T-cell (primary cell): Measurements from ENCODE around the gene SESTD1. TPM values are rescaled to one million over a fixed set of nuclear protein-coding genes. Genes with fewer than 3 reads are reported as not detected.

Experiments used
- ATAC-seq, 4 experiments: fragments of 200-7000 bp in 3 of 4; fragments of 150-1000 bp in 1 of 4; cut with Tn5 transposase; replicated peaks in 1 of 4; 1 replicate in 3 of 4; 2 replicates in 1 of 4; pipeline ENCODE4 v1.10.0; 2021; ENCODE audit warnings: moderate library complexity in 3 of 4, mild to moderate bottlenecking in 2 of 4, moderate number of reproducible peaks in 1 of 4
- CTCF ChIA-PET, 2 donors: fragments of 300-600 bp; sonication (Branson Sonifier 250); formaldehyde crosslinking; loops; one replicate each; lab custom pipeline; 2022; ENCODE audit warnings: antibody characterized with exemption in 2 of 2; lab: Charles Lee
- POLR2A ChIA-PET, 2 donors: fragments of 300-600 bp; sonication (Branson Sonifier 250); formaldehyde crosslinking; loops; one replicate each; lab custom pipeline; 2022; ENCODE audit warnings: antibody characterized with exemption in 2 of 2; lab: Charles Lee
- DNase-seq, 35 experiments: peaks; one replicate each; pipeline versions ENCODE4 v3.0.0 to v3.0.0-alpha.2; 2013 to 2023
- H3K27ac ChIP-seq: one replicate; pipeline ENCODE4 v1.5.1; 2013; ENCODE audit warnings: low read length
- H3K27me3 ChIP-seq, 2 experiments: replicated peaks in 1 of 2; 1 replicate in 1 of 2; 2 replicates in 1 of 2; pipeline versions ENCODE4 v1.6.1 to v1.7.0; 2013; ENCODE audit warnings: low read length in 1 of 2, mixed read lengths in 1 of 2; ENCODE audit not compliant: control insufficient read depth in 2 of 2, insufficient read depth in 2 of 2; ENCODE audit errors: extremely low read depth in 1 of 2
- H3K36me3 ChIP-seq, 2 donors: 1 replicate in 1 of 2; 2 replicates in 1 of 2; pipeline versions ENCODE4 v1.6.1 to v1.7.0; 2013; ENCODE audit warnings: low read length in 1 of 2; ENCODE audit not compliant: control insufficient read depth in 2 of 2, insufficient read depth in 1 of 2; ENCODE audit errors: extremely low read depth in 1 of 2
- H3K4me1 ChIP-seq, 2 experiments: 1 replicate in 1 of 2; 2 replicates in 1 of 2; pipeline versions ENCODE4 v1.6.1 to v1.7.0; 2013; ENCODE audit warnings: low read length in 2 of 2, mixed read lengths in 1 of 2; ENCODE audit not compliant: insufficient read depth in 2 of 2, control insufficient read depth in 1 of 2; ENCODE audit errors: extremely low read depth in 1 of 2
- H3K4me3 ChIP-seq, 2 donors: 1 replicate in 1 of 2; 2 replicates in 1 of 2; pipeline versions ENCODE4 v1.5.1 to v1.7.0; 2013; ENCODE audit warnings: mild to moderate bottlenecking in 2 of 2, low read length in 1 of 2, moderate library complexity in 1 of 2; ENCODE audit not compliant: control insufficient read depth in 1 of 2; ENCODE audit errors: extremely low read depth in 1 of 2
- H3K9me3 ChIP-seq: 2 replicates; pipeline ENCODE4 v1.7.0; 2013
- H3K27ac Mint-ChIP-seq, 2 donors: one replicate each; pipeline ENCODE4 v1.8.0; 2020 to 2021; ENCODE audit warnings: mild to moderate bottlenecking in 2 of 2, mixed read lengths in 2 of 2
- H3K27me3 Mint-ChIP-seq, 2 donors: one replicate each; pipeline ENCODE4 v1.8.0; 2021 to 2022; ENCODE audit warnings: mixed read lengths in 2 of 2
- H3K36me3 Mint-ChIP-seq: one replicate; pipeline ENCODE4 v1.8.0; 2021; ENCODE audit warnings: mixed read lengths
- H3K4me1 Mint-ChIP-seq, 3 donors: one replicate each; pipeline ENCODE4 v1.8.0; 2020 to 2022; ENCODE audit warnings: mixed read lengths in 3 of 3, mild to moderate bottlenecking in 1 of 3
- H3K4me3 Mint-ChIP-seq, 3 donors: one replicate each; pipeline ENCODE4 v1.8.0; 2020 to 2022; ENCODE audit warnings: mild to moderate bottlenecking in 3 of 3, mixed read lengths in 3 of 3, moderate library complexity in 3 of 3
- H3K9me3 Mint-ChIP-seq, 3 donors: one replicate each; pipeline ENCODE4 v1.8.0; 2020 to 2022; ENCODE audit warnings: mixed read lengths in 3 of 3
- WGBS: methylation state at CpG from one replicate; pipeline ENCODE4 v1.1.5; 2013; ENCODE audit warnings: missing lambda C conversion rate; ENCODE audit not compliant: insufficient coverage; 5-methylcytosine and 5-hydroxymethylcytosine counted together
- total RNA-seq, 35 experiments: library from RNA in 6 of 35; stranded (reverse) in 6 of 35; fragments of 120-200 nt in 1 of 35; gene quantifications; one replicate each; pipeline versions ENCODE4 v1.2.1 to v1.2.4 and lab custom pipeline; 2013 to 2026

Gene SESTD1
- total RNA-seq, 5 donors from 2014 or later (not counting 1 experiment from before 2014, with no cell fraction given): 4.8 to 13.7 (median 5.5) TPM

DNA sequence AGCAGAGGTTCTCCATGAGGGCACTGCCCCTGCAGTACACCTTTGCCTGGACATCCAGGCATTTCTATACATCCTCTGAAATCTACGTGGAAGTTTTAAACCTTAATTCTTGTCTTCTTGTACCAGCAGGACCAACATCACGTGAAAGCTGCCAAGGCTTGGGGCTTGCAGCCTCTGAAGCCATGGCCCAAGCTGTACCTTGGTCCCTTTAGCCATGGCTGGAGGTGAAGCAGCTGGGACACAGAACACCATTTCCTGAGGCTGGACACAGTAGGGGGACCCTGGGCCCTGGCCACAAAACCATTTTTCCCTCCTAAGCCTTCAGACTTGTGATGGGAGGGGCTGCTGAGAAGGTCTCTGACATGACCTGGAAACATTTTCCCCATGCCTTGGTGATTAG, 181.9 kb downstream of the SESTD1 start:
- peaks cover 0 to 6% (median 3%) of the 10 kb centered on the region in 3 donors for H3K4me1 Mint-ChIP-seq
- ATAC-seq: no peak
- WGBS: 71% methylated on average over 2 of the region's 2 CpGs
- no peaks in the 10 kb centered on the region for H3K4me1 ChIP-seq
- no peak overlapping the region for H3K27ac ChIP-seq
- ChIA-PET CTCF (no interaction called here), POLR2A (no interaction called here)
- no peak overlapping the region for H3K27ac Mint-ChIP-seq
- no peak for DNase-seq
- no peak overlapping the region for H3K4me3 Mint-ChIP-seq
- no peak overlapping the region for H3K4me3 ChIP-seq
- no peaks in the 10 kb centered on the region for H3K9me3 ChIP-seq
- H3K36me3 ChIP-seq: no peaks in the 10 kb centered on the region
- peaks cover 3 to 19% (median 13%) of the 10 kb centered on the region in 3 donors for H3K9me3 Mint-ChIP-seq
- H3K27me3 ChIP-seq: no peaks in the 10 kb centered on the region
- H3K27me3 Mint-ChIP-seq: no peaks in the 10 kb centered on the region
- peaks cover 6% of the 10 kb centered on the region for H3K36me3 Mint-ChIP-seq

- Histone ChIP-seq H3K27me3 (no peaks in the 10 kb centered on the region), H3K4me1 (no peaks in the 10 kb centered on the region), H3K9me3 (no peaks in the 10 kb centered on the region), H3K36me3 (no peaks in the 10 kb centered on the region), H3K4me3 (no peak overlapping the region), H3K27ac (no peak overlapping the region)
- Mint-ChIP-seq H3K9me3 (peaks cover 8 to 25% (median 13%) of the 10 kb centered on the region in 3 donors), H3K27ac (no peak overlapping the region), H3K4me1 (peaks cover 0 to 6% (median 3%) of the 10 kb centered on the region in 3 donors), H3K36me3 (peaks cover 11% of the 10 kb centered on the region), H3K4me3 (no peak overlapping the region), H3K27me3 (no peaks in the 10 kb centered on the region)
- DNase-seq: no peak
- no peak for ATAC-seq
- ChIA-PET CTCF (no interaction called here), POLR2A (no interaction called here)
Measured at GRCh38 chr2:179081954-179082353, 182.7 kb downstream of the SESTD1 start.

DNA sequence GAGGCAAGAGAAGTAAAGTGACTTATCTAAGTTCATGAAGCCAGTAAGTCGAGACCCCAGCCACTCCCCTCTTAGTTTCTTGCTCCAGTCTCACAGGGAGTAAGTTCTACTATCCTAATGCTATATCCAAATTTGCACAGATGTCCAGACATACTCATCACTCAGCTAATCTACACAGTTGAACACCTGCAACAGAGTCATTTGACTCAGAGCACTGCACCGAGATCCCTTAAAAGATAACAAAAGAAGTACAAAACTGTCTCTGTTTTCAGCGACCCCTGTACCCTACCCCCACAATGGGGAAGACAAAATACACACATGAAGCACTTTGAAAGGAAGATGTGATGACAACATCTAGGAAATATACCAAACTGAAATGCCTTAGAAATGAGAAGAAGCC, 192.1 kb downstream of the SESTD1 start:
- H3K27ac ChIP-seq: no peak overlapping the region
- CTCF ChIA-PET: no interaction called here

GRCh38 chr2:179071810-179072355, 192.7 kb downstream of the SESTD1 start:
- Histone ChIP-seq H3K9me3 (no peaks in the 10 kb centered on the region), H3K27me3 (no peaks in the 10 kb centered on the region), H3K36me3 (no peaks in the 10 kb centered on the region), H3K4me3 (no peak overlapping the region), H3K27ac (no peak overlapping the region), H3K4me1 (peaks cover 0 to 3% of the 10 kb centered on the region in 2 experiments)
- POLR2A ChIA-PET: no interaction called here
- no peak for ATAC-seq
- no peak overlapping the region for H3K4me3 Mint-ChIP-seq
- H3K27ac Mint-ChIP-seq: no peak overlapping the region
- WGBS: no CpG with 5 or more reads among the region's 3 CpGs
- no peak for DNase-seq
- H3K27me3 Mint-ChIP-seq: no peaks in the 10 kb centered on the region
- H3K4me1 Mint-ChIP-seq: peaks cover 0 to 2% (median 0%) of the 10 kb centered on the region in 3 donors
- H3K9me3 Mint-ChIP-seq: peaks cover 0 to 5% (median under 1%) of the 10 kb centered on the region in 3 donors
- CTCF ChIA-PET: interaction anchor here (0.6 to 0.7 kb wide), 2 partner anchors 240 to 837 kb away, joined by 4 to 8 read pairs; no protein-coding TSS in a partner anchor
- H3K36me3 Mint-ChIP-seq: no peaks in the 10 kb centered on the region

More for the DNA sequence above, 192.1 kb downstream of the SESTD1 start:
- 67% methylated on average over 1 of the region's 3 CpGs for WGBS
- Histone ChIP-seq H3K4me3 (no peak overlapping the region), H3K4me1 (peaks cover 0 to 3% of the 10 kb centered on the region in 2 experiments), H3K36me3 (no peaks in the 10 kb centered on the region), H3K9me3 (no peaks in the 10 kb centered on the region), H3K27me3 (no peaks in the 10 kb centered on the region)
- Mint-ChIP-seq H3K27ac (no peak overlapping the region), H3K4me1 (peaks cover 0 to 2% (median 0%) of the 10 kb centered on the region in 3 donors), H3K9me3 (peaks cover 3 to 6% (median 6%) of the 10 kb centered on the region in 3 donors), H3K4me3 (no peak overlapping the region), H3K27me3 (no peaks in the 10 kb centered on the region), H3K36me3 (peaks cover 4% of the 10 kb centered on the region)
- DNase-seq (no peak), ATAC-seq (no peak)
- POLR2A ChIA-PET: no interaction called here

- H3K9me3 ChIP-seq: no peaks in the 10 kb centered on the region
- no CpG with 5 or more reads among the region's 2 CpGs for WGBS
- ChIA-PET CTCF (no interaction called here), POLR2A (interaction anchor here in 1 of 2 donors (0.6 kb wide), 1 partner anchor 24 kb away, joined by 3 read pairs; no protein-coding TSS in a partner anchor)
- H3K36me3 ChIP-seq: no peaks in the 10 kb centered on the region
- no peaks in the 10 kb centered on the region for H3K27me3 ChIP-seq
- Mint-ChIP-seq H3K4me3 (no peak overlapping the region), H3K27me3 (no peaks in the 10 kb centered on the region), H3K4me1 (peaks cover 0 to 2% (median 0%) of the 10 kb centered on the region in 3 donors), H3K27ac (no peak overlapping the region), H3K36me3 (peaks cover under 1% of the 10 kb centered on the region), H3K9me3 (peaks cover under 1 to 2% (median under 1%) of the 10 kb centered on the region in 3 donors)
- no peak overlapping the region for H3K4me3 ChIP-seq
- ATAC-seq: no peak
- H3K4me1 ChIP-seq: peaks cover 0 to 3% of the 10 kb centered on the region in 2 experiments
- no peak for DNase-seq
- H3K27ac ChIP-seq: no peak overlapping the region
Measured at GRCh38 chr2:179070895-179071294, 193.7 kb downstream of the SESTD1 start.

DNA sequence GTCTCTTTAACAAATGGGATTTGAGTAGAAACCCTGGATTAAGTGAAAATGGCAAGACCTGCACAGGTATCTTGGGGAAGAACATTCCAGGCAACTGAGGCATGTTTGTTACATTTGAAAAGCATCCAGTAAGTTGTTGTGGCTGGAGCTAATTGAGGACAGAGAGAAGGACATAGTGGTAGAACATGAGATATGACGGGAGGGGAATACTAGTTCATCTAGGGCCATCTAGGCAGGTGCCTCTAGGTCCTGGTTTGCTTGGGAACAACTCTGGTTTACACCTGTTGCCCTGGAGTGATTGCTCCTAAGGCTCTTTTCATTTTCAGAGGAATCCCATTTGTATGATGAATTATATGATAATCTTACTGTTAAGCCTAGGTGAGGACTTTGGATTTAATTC, 194.9 kb downstream of the SESTD1 start:
- Histone ChIP-seq H3K4me3 (no peak overlapping the region), H3K9me3 (no peaks in the 10 kb centered on the region), H3K27ac (no peak overlapping the region), H3K4me1 (peaks cover 0 to 3% of the 10 kb centered on the region in 2 experiments), H3K36me3 (no peaks in the 10 kb centered on the region), H3K27me3 (no peaks in the 10 kb centered on the region)
- Mint-ChIP-seq H3K4me3 (no peak overlapping the region), H3K9me3 (peaks cover 2 to 5% (median 4%) of the 10 kb centered on the region in 3 donors), H3K27ac (no peak overlapping the region), H3K27me3 (no peaks in the 10 kb centered on the region), H3K36me3 (peaks cover 5% of the 10 kb centered on the region), H3K4me1 (peaks cover 0 to 2% (median 0%) of the 10 kb centered on the region in 3 donors)
- no peak for ATAC-seq
- DNase-seq: no peak
- WGBS: 100% methylated on average over 1 of the region's 1 CpG
- POLR2A ChIA-PET: no interaction called here
- CTCF ChIA-PET: interaction anchor here in 1 of 2 donors (0.6 kb wide), 1 partner anchor 147 kb away, joined by 6 read pairs; no protein-coding TSS in a partner anchor
